ENCODE data around the gene NCKAP5. TPM values are rescaled to one million over a fixed set of nuclear protein-coding genes. Genes with fewer than 3 reads are reported as not detected.

The NCKAP5 gene
- total and polyA plus RNA-seq, 7 experiments from 2014 or later: 0.12 TPM; not detected in 6

DNA sequence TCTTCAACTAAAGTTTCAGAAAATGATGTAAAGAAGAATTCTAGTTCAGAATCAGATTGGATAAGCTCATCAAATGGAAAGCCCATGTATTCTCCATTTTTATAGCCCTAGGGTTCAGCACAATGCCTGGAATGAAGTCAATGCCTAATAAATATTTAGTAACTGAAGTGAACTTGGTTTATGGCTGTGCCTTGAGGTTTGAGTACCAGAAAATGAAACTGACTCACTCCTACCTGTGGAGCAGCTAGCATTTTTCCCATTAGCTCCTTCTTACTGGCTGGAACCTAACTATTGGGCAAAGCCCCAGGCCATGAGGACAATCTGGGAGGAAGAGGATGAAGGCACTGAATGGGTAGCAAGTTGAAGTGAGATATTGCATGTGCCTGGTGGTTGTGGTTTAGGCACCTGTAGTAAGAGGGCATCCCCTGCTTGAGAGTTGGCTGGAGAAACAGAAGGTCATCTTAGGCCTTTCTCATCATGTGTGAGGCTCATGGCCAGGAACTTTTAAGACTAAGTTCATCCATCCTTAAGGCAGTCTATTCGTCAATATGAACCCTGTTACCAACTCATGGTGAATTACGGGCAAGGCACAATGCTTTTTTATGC, 813.3 kb downstream of the NCKAP5 start:
- H3K27ac Mint-ChIP-seq: no peak overlapping the region

DNA sequence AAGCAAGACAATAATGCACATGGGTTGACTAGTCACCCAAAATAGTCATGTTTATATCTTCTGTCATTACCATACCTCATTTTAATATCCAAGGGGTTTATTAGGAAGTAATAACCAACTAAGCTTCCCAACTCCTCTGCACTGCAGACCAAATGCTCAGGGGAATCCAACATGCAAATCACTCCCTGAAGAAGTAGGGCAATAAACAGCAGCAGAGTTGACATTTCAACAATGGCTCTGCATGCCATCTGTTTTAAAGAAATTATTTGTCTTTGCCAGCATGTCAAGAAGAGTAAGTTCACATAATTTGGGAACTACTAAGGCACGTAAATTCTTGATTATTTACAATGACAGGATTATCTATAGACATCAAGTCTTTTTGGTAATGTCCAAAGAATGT, 813.9 kb downstream of the NCKAP5 start:
- H3K36me3 Mint-ChIP-seq: no peaks in the 10 kb centered on the region
- Histone ChIP-seq H3K4me1 (ENCODE audit: control insufficient read depth in 2 of 2, insufficient read depth in 2 of 2, low read length in 2 of 2) (no peaks in the 10 kb centered on the region), H3K9me3 (ENCODE audit: control insufficient read depth in 2 of 3, low read length in 3 of 3) (no peaks in the 10 kb centered on the region), H3K27ac (ENCODE audit: low read depth, low read length) (no peak overlapping the region), H3K27me3 (ENCODE audit: control insufficient read depth in 2 of 2, insufficient read depth in 2 of 2, low read length in 2 of 2) (no peaks in the 10 kb centered on the region), H3K36me3 (ENCODE audit: control insufficient read depth in 2 of 3, insufficient read depth in 3 of 3, low read length in 3 of 3) (no peaks in the 10 kb centered on the region), H3K4me3 (ENCODE audit: low read length) (no peak overlapping the region)
- H3K27me3 Mint-ChIP-seq: peaks cover 0 to 5% (median 0%) of the 10 kb centered on the region in 5 donors
- H3K27ac Mint-ChIP-seq: no peak overlapping the region
- H3K4me3 Mint-ChIP-seq: no peak overlapping the region
- ChIA-PET CTCF (no interaction called here), POLR2A (no interaction called here)
- no peaks in the 10 kb centered on the region for H3K4me1 Mint-ChIP-seq
- H3K9me3 Mint-ChIP-seq: peaks cover 0 to 20% (median 6%) of the 10 kb centered on the region in 11 donors
- intact Hi-C loops (cut with micrococcal nuclease): no loop called here
- no peak for ATAC-seq
- no peak for DNase-seq

More for the DNA sequence above, 813.3 kb downstream of the NCKAP5 start:
- POLR2A ChIA-PET: no interaction called here
- H3K9me3 ChIP-seq (ENCODE audit: control insufficient read depth in 2 of 3, low read length in 3 of 3): no peaks in the 10 kb centered on the region
- Mint-ChIP-seq H3K36me3 (no peaks in the 10 kb centered on the region), H3K4me1 (no peaks in the 10 kb centered on the region), H3K27me3 (peaks cover 0 to 4% (median 0%) of the 10 kb centered on the region in 5 donors), H3K9me3 (peaks cover 0 to 20% (median 6%) of the 10 kb centered on the region in 11 donors), H3K4me3 (no peak overlapping the region)
- H3K36me3 ChIP-seq (ENCODE audit: control insufficient read depth in 2 of 3, insufficient read depth in 3 of 3, low read length in 3 of 3): no peaks in the 10 kb centered on the region
- no peaks in the 10 kb centered on the region for H3K4me1 ChIP-seq (ENCODE audit: control insufficient read depth in 2 of 2, insufficient read depth in 2 of 2, low read length in 2 of 2)
- CTCF ChIA-PET: no interaction called here
- H3K4me3 ChIP-seq (ENCODE audit: low read length): no peak overlapping the region
- intact Hi-C loops (cut with micrococcal nuclease): no loop called here
- no peaks in the 10 kb centered on the region for H3K27me3 ChIP-seq (ENCODE audit: control insufficient read depth in 2 of 2, insufficient read depth in 2 of 2, low read length in 2 of 2)
- no peak for DNase-seq
- no peak for ATAC-seq
- no peak overlapping the region for H3K27ac ChIP-seq (ENCODE audit: low read depth, low read length)

DNA sequence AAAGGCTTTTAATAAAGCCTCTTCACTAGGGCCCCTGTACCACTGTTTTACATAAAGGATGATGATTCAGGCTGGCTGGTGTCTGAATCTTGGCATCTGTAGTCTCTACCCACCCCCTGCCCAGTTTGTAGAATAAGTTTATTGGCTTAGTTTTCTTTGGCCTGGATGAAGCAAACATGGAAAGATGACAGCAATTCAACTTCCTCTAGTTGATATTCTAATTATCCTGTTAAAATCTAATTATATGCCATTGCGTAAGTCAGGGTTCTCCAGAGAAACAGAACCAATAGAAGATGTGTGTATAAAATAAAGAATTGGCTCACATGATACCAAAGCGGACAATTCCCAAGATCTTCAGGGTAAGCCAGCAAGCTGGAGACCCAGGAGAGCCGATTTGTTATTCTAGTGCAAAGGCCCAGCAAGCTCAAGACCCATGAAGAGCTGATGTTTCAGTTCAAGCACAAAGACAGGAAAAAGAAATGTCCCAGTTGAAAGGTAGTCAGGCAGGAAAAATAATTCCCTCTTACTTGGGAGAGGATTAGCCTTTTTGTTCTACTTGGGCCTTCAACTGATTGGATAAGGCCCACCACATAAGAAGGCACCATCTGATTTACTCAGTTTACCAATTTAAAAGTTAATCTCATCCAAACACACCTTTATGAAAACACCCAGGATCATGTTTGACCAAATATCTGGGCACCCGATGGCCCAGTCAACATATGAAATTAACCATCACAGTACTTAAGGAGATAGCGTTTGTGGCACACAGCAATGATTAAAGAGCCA, 815.6 kb downstream of the NCKAP5 start:
- ChIA-PET POLR2A (no interaction called here), CTCF (no interaction called here)
- Mint-ChIP-seq H3K27me3 (peaks cover 0 to 5% (median 0%) of the 10 kb centered on the region in 5 donors), H3K27ac (no peak overlapping the region), H3K36me3 (no peaks in the 10 kb centered on the region), H3K4me3 (no peak overlapping the region), H3K9me3 (peaks cover 0 to 20% (median 5%) of the 10 kb centered on the region in 11 donors), H3K4me1 (no peaks in the 10 kb centered on the region)
- Histone ChIP-seq H3K36me3 (ENCODE audit: control insufficient read depth in 2 of 3, insufficient read depth in 3 of 3, low read length in 3 of 3) (no peaks in the 10 kb centered on the region), H3K4me1 (ENCODE audit: control insufficient read depth in 2 of 2, insufficient read depth in 2 of 2, low read length in 2 of 2) (no peaks in the 10 kb centered on the region), H3K4me3 (ENCODE audit: low read length) (no peak overlapping the region), H3K27me3 (ENCODE audit: control insufficient read depth in 2 of 2, insufficient read depth in 2 of 2, low read length in 2 of 2) (no peaks in the 10 kb centered on the region), H3K9me3 (ENCODE audit: control insufficient read depth in 2 of 3, low read length in 3 of 3) (no peaks in the 10 kb centered on the region), H3K27ac (ENCODE audit: low read depth, low read length) (no peak overlapping the region)
- intact Hi-C loops (cut with micrococcal nuclease): no loop called here
- no peak for ATAC-seq
- DNase-seq: no peak

DNA sequence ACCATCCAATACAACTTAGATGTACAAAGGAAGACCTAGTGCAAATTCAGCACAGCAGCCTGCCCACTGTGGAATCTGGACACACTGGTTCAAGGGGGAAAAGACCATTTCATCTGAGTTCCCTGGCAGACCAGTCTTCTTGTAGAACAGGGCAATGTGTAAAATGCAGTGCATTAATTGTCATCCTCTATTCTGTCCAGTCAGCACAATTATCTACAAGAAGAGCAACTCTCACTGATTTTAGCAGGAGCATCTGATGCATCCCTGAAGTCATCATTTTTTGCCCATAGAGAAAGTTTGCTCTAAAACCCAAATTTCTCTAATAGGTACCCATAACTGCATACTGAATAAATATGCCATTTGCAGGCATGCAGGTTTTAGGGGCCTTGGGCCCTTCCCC, 816.4 kb downstream of the NCKAP5 start:
- DNase-seq (no peak), ATAC-seq (no peak)
- Mint-ChIP-seq H3K27me3 (peaks cover 0 to 5% (median 0%) of the 10 kb centered on the region in 5 donors), H3K36me3 (no peaks in the 10 kb centered on the region), H3K4me3 (no peak overlapping the region), H3K4me1 (no peaks in the 10 kb centered on the region), H3K27ac (no peak overlapping the region), H3K9me3 (peaks cover 0 to 15% (median 3%) of the 10 kb centered on the region in 11 donors)
- H3K36me3 ChIP-seq (ENCODE audit: control insufficient read depth in 2 of 3, insufficient read depth in 3 of 3, low read length in 3 of 3): no peaks in the 10 kb centered on the region
- intact Hi-C loops (cut with micrococcal nuclease): no loop called here
- H3K4me1 ChIP-seq (ENCODE audit: control insufficient read depth in 2 of 2, insufficient read depth in 2 of 2, low read length in 2 of 2): no peaks in the 10 kb centered on the region
- no peak overlapping the region for H3K27ac ChIP-seq (ENCODE audit: low read depth, low read length)
- no peaks in the 10 kb centered on the region for H3K9me3 ChIP-seq (ENCODE audit: control insufficient read depth in 2 of 3, low read length in 3 of 3)
- H3K27me3 ChIP-seq (ENCODE audit: control insufficient read depth in 2 of 2, insufficient read depth in 2 of 2, low read length in 2 of 2): no peaks in the 10 kb centered on the region
- ChIA-PET POLR2A (no interaction called here), CTCF (no interaction called here)
- no peak overlapping the region for H3K4me3 ChIP-seq (ENCODE audit: low read length)

DNA sequence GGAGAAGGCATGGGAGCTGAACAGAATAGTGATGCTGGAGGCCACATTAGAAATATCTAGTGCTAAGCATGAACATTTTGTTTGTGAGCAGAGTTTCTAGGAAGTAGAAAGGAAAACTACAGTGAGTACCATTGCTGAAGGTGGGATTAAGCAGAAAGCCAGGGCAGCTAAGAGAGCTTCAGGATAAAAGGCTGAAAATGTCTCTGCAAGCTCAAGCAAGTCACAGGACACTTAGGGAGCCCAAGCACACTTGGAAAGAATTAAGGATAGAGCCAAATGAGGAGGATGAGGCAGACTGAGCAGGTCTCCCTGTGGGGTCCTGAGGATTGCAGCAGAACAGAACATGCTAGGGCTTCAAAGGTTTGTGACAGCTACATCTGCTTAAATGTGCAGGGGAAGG, 817.7 kb downstream of the NCKAP5 start:
- Histone ChIP-seq H3K27ac (ENCODE audit: low read depth, low read length) (no peak overlapping the region), H3K4me1 (ENCODE audit: control insufficient read depth in 2 of 2, insufficient read depth in 2 of 2, low read length in 2 of 2) (no peaks in the 10 kb centered on the region), H3K4me3 (ENCODE audit: low read length) (no peak overlapping the region), H3K9me3 (ENCODE audit: control insufficient read depth in 2 of 3, low read length in 3 of 3) (no peaks in the 10 kb centered on the region), H3K27me3 (ENCODE audit: control insufficient read depth in 2 of 2, insufficient read depth in 2 of 2, low read length in 2 of 2) (no peaks in the 10 kb centered on the region), H3K36me3 (ENCODE audit: control insufficient read depth in 2 of 3, insufficient read depth in 3 of 3, low read length in 3 of 3) (no peaks in the 10 kb centered on the region)
- no peak for DNase-seq
- POLR2A ChIA-PET: no interaction called here
- peaks cover 0 to 15% (median 3%) of the 10 kb centered on the region in 11 donors for H3K9me3 Mint-ChIP-seq
- no peak for ATAC-seq
- H3K36me3 Mint-ChIP-seq: no peaks in the 10 kb centered on the region
- H3K27ac Mint-ChIP-seq: no peak overlapping the region
- H3K4me1 Mint-ChIP-seq: no peaks in the 10 kb centered on the region
- peaks cover 0 to 5% (median 0%) of the 10 kb centered on the region in 5 donors for H3K27me3 Mint-ChIP-seq
- CTCF ChIA-PET: no interaction called here
- no peak overlapping the region for H3K4me3 Mint-ChIP-seq
- intact Hi-C loops (cut with micrococcal nuclease): no loop called here

DNA sequence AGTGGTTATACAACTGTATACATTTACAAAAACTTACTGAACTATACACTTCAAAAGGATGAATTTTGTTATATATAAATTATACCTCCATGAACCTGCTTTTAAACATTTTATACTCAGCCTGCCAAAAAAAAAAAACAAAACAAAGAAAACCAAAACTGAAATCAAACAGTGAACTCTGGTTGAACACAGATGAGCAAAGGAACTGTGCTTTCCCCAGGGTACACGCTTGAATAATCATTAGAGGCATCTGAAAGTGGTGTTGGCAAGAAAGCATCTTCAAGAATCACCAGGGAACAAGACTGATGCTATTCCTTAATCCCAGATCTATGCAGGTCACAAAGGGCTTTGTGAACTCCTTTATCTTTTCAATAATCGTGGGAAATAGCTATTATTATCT, 821.2 kb downstream of the NCKAP5 start:
- Histone ChIP-seq H3K9me3 (ENCODE audit: control insufficient read depth in 2 of 3, low read length in 3 of 3) (no peaks in the 10 kb centered on the region), H3K27me3 (ENCODE audit: control insufficient read depth in 2 of 2, insufficient read depth in 2 of 2, low read length in 2 of 2) (no peaks in the 10 kb centered on the region), H3K36me3 (ENCODE audit: control insufficient read depth in 2 of 3, insufficient read depth in 3 of 3, low read length in 3 of 3) (no peaks in the 10 kb centered on the region), H3K4me1 (ENCODE audit: control insufficient read depth in 2 of 2, insufficient read depth in 2 of 2, low read length in 2 of 2) (no peaks in the 10 kb centered on the region), H3K4me3 (ENCODE audit: low read length) (no peak overlapping the region), H3K27ac (ENCODE audit: low read depth, low read length) (no peak overlapping the region)
- H3K9me3 Mint-ChIP-seq: peaks cover 0 to 25% (median 10%) of the 10 kb centered on the region in 11 donors
- POLR2A ChIA-PET: no interaction called here
- no peak for DNase-seq
- H3K27ac Mint-ChIP-seq: no peak overlapping the region
- H3K4me3 Mint-ChIP-seq: no peak overlapping the region
- peaks cover 0 to 5% (median 0%) of the 10 kb centered on the region in 5 donors for H3K27me3 Mint-ChIP-seq
- no peaks in the 10 kb centered on the region for H3K4me1 Mint-ChIP-seq
- no peak for ATAC-seq
- intact Hi-C loops (cut with micrococcal nuclease): no loop called here
- no peaks in the 10 kb centered on the region for H3K36me3 Mint-ChIP-seq
- CTCF ChIA-PET: no interaction called here

DNA sequence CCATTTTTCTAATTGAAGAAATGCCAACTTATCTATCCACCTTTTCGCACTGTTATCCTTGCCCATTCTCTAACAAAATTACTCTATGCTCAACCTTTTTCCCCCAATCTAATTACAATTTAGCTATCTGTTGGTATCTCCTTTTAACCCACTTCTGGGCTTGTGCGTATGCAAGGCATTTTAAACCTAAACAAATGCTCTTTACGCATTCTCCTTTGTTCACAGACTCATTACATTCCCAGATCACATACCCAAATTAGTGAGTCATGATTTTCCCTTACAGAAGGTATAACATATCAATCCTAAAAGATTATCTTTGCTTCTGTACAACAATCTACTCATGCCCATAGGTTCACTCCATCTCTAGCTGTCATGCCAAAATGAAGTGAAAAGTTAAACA, 826.5 kb downstream of the NCKAP5 start:
- no peak overlapping the region for H3K27ac ChIP-seq (ENCODE audit: low read depth, low read length)
- peaks cover 0 to 4% (median 0%) of the 10 kb centered on the region in 3 experiments for H3K9me3 ChIP-seq (ENCODE audit: control insufficient read depth in 2 of 3, low read length in 3 of 3)
- DNase-seq: no peak
- no peaks in the 10 kb centered on the region for H3K36me3 Mint-ChIP-seq
- ATAC-seq: no peak
- no peak overlapping the region for H3K4me3 ChIP-seq (ENCODE audit: low read length)
- ChIA-PET POLR2A (no interaction called here), CTCF (no interaction called here)
- H3K4me1 ChIP-seq (ENCODE audit: control insufficient read depth in 2 of 2, insufficient read depth in 2 of 2, low read length in 2 of 2): no peaks in the 10 kb centered on the region
- H3K4me3 Mint-ChIP-seq: no peak overlapping the region
- H3K27me3 Mint-ChIP-seq: peaks cover 0 to 8% (median 0%) of the 10 kb centered on the region in 5 donors
- H3K27ac Mint-ChIP-seq: no peak overlapping the region
- H3K36me3 ChIP-seq (ENCODE audit: control insufficient read depth in 2 of 3, insufficient read depth in 3 of 3, low read length in 3 of 3): no peaks in the 10 kb centered on the region
- no peaks in the 10 kb centered on the region for H3K27me3 ChIP-seq (ENCODE audit: control insufficient read depth in 2 of 2, insufficient read depth in 2 of 2, low read length in 2 of 2)
- peaks cover 0 to 34% (median 8%) of the 10 kb centered on the region in 11 donors for H3K9me3 Mint-ChIP-seq
- intact Hi-C loops (cut with micrococcal nuclease): no loop called here
- H3K4me1 Mint-ChIP-seq: no peaks in the 10 kb centered on the region

All from naive thymus-derived CD4-positive, alpha-beta T cell (primary cell).